Measurements from ENCODE around the gene RAD9A. TPM values are rescaled to one million over a fixed set of nuclear protein-coding genes. Genes with fewer than 3 reads are reported as not detected.

The RAD9A gene
- polyA plus RNA-seq, 3 donors, result 3.7 to 31.7 (median 3.8) TPM

DNA sequence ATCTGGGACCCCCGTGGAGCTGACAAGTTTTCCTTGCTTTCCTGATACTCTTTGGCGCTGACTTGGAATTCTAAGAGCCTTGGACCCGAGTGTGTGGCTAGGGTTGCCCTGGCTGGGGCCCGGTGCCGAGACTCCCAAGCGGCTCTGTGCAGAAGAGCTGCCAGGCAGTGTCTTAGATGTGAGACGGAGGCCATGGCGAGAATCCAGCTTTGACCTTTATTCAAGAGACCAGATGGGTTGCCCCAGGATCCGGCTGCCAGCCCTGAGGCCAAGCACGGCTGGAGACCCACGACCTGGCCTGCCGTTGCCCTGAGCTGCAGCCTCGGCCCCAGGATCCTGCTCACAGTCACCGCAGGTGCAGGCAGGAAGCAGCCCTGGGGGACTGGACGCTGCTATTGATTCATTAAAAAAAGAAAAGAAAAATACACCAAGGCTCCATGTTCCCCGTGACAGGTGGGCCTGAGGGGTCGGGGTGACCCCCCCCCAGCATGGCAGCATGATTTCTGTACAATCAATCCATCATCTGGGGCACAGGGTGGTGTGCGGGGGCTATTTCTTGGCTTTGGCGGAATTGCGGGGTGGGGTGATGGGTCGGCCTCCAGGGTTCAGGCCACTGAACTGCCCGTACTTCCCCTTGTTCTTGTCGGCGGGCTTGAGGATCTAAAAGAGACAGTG is 6.3 kb downstream of the RAD9A start:
- Histone ChIP-seq H3K27me3 (ENCODE audit: control insufficient read depth in 2 of 2, insufficient read depth in 2 of 2, low read length in 2 of 2) (no peaks in the 10 kb centered on the region), H3K4me3 (replicated peaks in 1 of 3; ENCODE audit: low read depth in 2 of 3, low read length in 3 of 3) (no peak overlapping the region), H3K9me3 (replicated peaks in 1 of 2; ENCODE audit: control insufficient read depth in 1 of 2, insufficient read depth in 1 of 2, low read length in 2 of 2) (no peaks in the 10 kb centered on the region), H3K79me2 (ENCODE audit: insufficient read depth, low read length) (peaks cover 62% of the 10 kb centered on the region), H3K4me2 (replicated peaks; ENCODE audit: extremely low read depth, low read length, poor library complexity, severe bottlenecking) (no peak overlapping the region), H3K27ac (ENCODE audit: low read depth in 1 of 2, low read length in 2 of 2) (peak overlapping the region in 1 of 2 donors; percentile 20), H3K4me1 (ENCODE audit: control insufficient read depth in 1 of 2, insufficient read depth in 2 of 2, low read length in 2 of 2) (peaks cover 35 to 57% of the 10 kb centered on the region in 2 donors), H4K20me1 (ENCODE audit: insufficient read depth, low read length) (peaks cover 67% of the 10 kb centered on the region), H3K9ac (ENCODE audit: insufficient read depth, low read length, poor library complexity, severe bottlenecking) (no peak overlapping the region), H3K36me3 (replicated peaks in 1 of 2; ENCODE audit: control insufficient read depth in 1 of 2, insufficient read depth in 2 of 2, low read length in 2 of 2) (peaks cover 39 to 59% of the 10 kb centered on the region in 2 donors), H2AFZ (ENCODE audit: insufficient read depth, low read depth, low read length, poor library complexity, severe bottlenecking) (no peak overlapping the region)
- WGBS (ENCODE audit: insufficient coverage), result 86% methylated on average over 23 of the region's 24 CpGs
- Mint-ChIP-seq H3K27ac (no peak overlapping the region), H3K27me3 (ENCODE audit: low read depth in 3 of 3) (no peaks in the 10 kb centered on the region), H3K9me3 (no peaks in the 10 kb centered on the region), H3K4me3 (no peak overlapping the region), H3K36me3 (peaks cover 39 to 48% of the 10 kb centered on the region in 2 donors), H3K4me1 (peaks cover 53% of the 10 kb centered on the region)
- no peak for DNase-seq
- intact Hi-C loops (cut with micrococcal nuclease), result loop anchor here in 1 of 2 donors (10.0 kb wide), 1 partner anchor 553 kb away; the partner anchor contains the start of gene RCE1
- TF ChIP-seq, protein P1, sequence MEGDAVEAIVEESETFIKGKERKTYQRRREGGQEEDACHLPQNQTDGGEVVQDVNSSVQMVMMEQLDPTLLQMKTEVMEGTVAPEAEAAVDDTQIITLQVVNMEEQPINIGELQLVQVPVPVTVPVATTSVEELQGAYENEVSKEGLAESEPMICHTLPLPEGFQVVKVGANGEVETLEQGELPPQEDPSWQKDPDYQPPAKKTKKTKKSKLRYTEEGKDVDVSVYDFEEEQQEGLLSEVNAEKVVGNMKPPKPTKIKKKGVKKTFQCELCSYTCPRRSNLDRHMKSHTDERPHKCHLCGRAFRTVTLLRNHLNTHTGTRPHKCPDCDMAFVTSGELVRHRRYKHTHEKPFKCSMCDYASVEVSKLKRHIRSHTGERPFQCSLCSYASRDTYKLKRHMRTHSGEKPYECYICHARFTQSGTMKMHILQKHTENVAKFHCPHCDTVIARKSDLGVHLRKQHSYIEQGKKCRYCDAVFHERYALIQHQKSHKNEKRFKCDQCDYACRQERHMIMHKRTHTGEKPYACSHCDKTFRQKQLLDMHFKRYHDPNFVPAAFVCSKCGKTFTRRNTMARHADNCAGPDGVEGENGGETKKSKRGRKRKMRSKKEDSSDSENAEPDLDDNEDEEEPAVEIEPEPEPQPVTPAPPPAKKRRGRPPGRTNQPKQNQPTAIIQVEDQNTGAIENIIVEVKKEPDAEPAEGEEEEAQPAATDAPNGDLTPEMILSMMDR (IDR thresholded peaks at IDR 0.05), result no peak

DNA sequence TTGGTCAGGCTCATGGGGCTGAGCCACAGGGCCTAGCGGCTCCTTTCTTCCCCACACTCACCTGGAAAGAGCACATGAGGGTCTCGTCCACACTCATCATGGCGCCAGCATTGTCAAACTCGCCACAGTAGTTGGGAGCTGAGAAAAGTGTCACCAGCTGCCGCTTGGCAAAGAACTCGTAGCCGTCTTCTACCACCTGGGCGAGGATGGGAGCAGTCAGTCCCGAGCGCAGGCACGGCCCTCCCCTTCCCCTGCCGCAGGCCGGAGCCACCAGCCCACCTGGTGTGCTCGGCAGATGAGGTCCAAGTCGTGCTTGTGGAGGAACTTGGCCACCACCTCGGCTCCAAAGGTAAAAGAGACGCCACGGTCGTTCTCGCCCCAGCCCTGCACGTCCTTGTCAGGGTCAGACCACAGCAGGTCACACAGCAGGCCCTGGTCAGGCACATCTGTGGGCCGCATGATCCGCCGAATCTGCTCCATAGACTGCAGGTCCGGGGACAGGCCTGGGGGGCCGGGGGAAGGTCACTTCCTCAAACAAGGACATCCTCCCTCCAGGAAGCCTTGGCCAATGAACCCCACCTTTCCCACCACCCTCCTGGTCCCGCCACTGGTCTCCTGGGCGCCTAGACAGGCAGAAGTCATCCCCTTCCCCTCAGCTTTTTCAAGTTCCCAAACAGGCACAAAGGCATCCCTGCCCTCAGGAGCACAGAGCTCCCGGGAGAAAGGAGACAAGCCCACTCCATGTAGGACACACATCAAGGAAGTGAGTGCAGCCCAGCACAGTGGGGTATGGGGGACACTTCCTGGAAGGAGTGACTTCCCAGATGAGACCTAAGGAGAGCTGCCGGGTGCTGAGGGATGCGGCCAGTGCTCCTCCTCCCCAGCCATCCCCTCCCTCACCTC is 7.1 kb downstream of the RAD9A start:
- Histone ChIP-seq H3K27me3 (ENCODE audit: control insufficient read depth in 2 of 2, insufficient read depth in 2 of 2, low read length in 2 of 2) (no peaks in the 10 kb centered on the region), H3K27ac (ENCODE audit: low read depth in 1 of 2, low read length in 2 of 2) (peak overlapping the region in 1 of 2 donors; percentile 59), H2AFZ (ENCODE audit: insufficient read depth, low read depth, low read length, poor library complexity, severe bottlenecking) (no peak overlapping the region), H3K36me3 (replicated peaks in 1 of 2; ENCODE audit: control insufficient read depth in 1 of 2, insufficient read depth in 2 of 2, low read length in 2 of 2) (peaks cover 39 to 57% of the 10 kb centered on the region in 2 donors), H3K4me1 (ENCODE audit: control insufficient read depth in 1 of 2, insufficient read depth in 2 of 2, low read length in 2 of 2) (peaks cover 43 to 63% of the 10 kb centered on the region in 2 donors), H3K79me2 (ENCODE audit: insufficient read depth, low read length) (peaks cover 65% of the 10 kb centered on the region), H3K9me3 (replicated peaks in 1 of 2; ENCODE audit: control insufficient read depth in 1 of 2, insufficient read depth in 1 of 2, low read length in 2 of 2) (no peaks in the 10 kb centered on the region), H3K9ac (ENCODE audit: insufficient read depth, low read length, poor library complexity, severe bottlenecking) (no peak overlapping the region), H3K4me3 (replicated peaks in 1 of 3; ENCODE audit: low read depth in 2 of 3, low read length in 3 of 3) (no peak overlapping the region), H3K4me2 (replicated peaks; ENCODE audit: extremely low read depth, low read length, poor library complexity, severe bottlenecking) (peak overlapping the region; percentile 3), H4K20me1 (ENCODE audit: insufficient read depth, low read length) (peaks cover 61% of the 10 kb centered on the region)
- Mint-ChIP-seq H3K36me3 (peaks cover 32 to 48% of the 10 kb centered on the region in 2 donors), H3K4me3 (no peak overlapping the region), H3K27ac (peak overlapping the region in 3 of 7 donors; percentile 18 to 74 (median 54)), H3K9me3 (no peaks in the 10 kb centered on the region), H3K4me1 (peaks cover 53% of the 10 kb centered on the region), H3K27me3 (ENCODE audit: low read depth in 3 of 3) (no peaks in the 10 kb centered on the region)
- DNase-seq, result no peak
- TF ChIP-seq, protein P1 (IDR thresholded peaks at IDR 0.05), result no peak
- intact Hi-C loops (cut with micrococcal nuclease), result loop anchor here in 1 of 2 donors (10.0 kb wide), 1 partner anchor 554 kb away; the partner anchor contains the start of gene RCE1
- 85% methylated on average over 23 of the region's 31 CpGs for WGBS (ENCODE audit: insufficient coverage)

Measured in CD14-positive monocyte (primary cell).